EL (cell line): ENCODE data around the gene ZBTB16.

Source experiments
- DNase-seq: peaks from one replicate; pipeline ENCODE4 v3.0.0-alpha.2; 2016

The ZBTB16 gene

DNA sequence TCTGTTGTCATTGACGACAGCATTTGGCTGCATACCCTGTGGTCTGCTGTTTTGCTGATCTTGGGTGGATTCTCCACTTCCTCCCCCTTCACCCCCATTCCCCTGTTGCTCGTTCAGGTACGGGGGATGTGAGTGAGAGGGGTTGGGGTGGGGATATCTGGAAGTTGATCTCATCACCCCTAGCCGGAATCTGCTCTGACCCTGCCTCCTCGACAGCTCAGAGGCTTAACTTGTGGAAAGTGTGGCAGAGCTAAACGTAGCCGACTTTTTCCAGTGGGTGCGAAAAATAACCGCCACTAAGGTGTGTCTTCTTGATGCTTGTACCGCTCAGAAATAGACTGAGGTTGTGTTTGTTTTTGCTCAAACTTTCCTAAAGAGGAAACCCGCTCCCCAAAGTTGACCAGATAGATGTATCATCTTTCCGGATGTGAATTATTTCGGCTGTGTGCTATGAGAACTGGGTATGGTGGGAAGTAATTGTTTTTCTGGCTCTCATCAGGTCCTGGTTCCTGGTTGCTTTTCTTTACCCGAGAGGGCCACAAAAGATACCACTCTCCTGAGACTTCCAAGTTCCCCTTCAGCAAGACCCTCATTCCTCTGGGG, 6.6 kb downstream of the ZBTB16 start:
- DNase-seq: no peak

DNA sequence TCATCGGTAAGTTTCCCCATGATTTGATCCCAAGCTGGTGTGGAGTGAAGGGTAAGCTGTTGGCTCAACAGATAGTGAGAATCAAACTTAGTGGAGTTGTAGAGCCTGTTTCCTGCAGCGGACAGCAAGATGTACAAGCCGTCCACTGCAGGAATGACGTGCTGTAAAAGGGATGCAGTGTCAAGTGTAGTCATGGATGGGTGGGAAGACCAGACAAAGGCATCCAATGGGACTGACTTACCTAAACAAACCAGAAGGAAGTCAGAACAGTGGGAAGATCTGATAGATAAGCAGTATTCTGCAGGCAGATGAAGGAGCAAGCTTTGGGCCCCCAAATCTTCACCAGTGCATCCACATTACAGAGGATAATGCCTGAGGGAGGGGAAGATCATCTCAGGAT, 8.8 kb downstream of the ZBTB16 start:
- DNase-seq: no peak

DNA sequence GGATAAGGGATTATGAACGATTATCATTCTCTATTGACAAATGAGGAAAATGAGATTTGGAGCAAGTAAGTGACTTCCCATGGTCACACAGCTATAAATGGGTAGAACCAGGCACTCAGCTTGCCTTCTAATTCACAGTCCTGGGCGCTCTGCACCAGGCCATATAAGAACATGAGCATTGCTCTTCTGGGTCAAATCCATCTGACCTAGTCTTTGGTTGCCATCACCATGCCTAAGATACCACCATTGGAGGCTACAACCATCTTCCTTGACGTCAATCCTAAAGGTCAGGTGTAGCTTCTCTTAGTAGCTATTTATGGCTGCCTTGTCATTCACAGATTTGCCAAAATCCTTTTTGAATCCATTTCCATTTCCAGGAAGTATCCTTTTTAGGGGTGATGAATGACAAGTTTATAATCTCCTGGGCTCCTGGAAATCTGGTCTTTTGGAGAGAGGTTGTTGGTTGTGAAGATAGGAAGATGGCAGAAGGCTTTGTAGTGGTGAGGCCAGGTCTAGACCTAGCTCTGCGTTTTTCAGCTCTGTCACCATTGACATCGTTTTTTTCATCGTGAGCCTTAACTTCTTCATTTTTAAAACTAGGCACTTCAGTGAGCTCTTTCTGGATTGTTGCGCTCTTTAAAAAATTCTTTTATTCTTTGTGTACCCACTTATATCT, 11.1 kb downstream of the ZBTB16 start:
- DNase-seq: no peak

DNA sequence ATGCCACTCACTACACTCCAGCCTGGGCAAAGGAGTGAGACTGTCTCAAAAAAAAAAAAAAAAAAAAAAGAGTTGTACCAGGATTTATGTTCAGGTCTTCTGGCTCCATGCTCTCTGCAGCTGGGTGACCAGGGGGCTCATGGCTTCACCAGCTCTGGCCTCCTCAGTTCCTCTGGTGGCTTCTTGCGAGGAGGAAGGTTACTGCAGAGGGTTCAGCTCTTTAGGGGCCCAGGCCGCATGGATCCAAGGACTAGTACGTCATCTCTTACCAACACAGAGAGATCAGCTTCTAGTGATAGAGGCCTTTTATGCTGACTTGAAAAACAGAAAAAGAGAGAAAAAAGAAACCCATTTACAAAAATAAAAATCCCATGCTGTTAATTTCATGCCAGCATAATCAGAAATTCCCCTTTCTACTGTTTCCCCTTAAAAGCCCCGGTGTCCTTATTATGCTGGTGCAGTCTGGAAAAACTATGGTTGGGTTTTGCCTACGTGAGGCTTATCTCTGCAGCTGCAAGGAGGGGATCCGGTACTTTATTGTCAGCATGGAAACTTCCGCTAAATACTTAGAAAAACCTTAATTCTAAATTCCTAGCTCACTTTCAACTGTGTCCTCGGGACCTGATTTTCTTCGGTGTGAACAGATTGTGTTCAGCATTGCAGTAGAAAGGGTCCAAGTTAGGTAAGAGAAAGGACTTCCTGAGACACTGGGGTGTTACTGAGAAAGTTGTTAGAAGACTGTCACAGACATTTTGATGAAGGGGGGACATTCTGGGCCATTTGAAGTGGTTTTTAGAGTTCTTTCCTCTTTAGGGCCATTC, 13.7 kb downstream of the ZBTB16 start:
- DNase-seq: no peak

DNA sequence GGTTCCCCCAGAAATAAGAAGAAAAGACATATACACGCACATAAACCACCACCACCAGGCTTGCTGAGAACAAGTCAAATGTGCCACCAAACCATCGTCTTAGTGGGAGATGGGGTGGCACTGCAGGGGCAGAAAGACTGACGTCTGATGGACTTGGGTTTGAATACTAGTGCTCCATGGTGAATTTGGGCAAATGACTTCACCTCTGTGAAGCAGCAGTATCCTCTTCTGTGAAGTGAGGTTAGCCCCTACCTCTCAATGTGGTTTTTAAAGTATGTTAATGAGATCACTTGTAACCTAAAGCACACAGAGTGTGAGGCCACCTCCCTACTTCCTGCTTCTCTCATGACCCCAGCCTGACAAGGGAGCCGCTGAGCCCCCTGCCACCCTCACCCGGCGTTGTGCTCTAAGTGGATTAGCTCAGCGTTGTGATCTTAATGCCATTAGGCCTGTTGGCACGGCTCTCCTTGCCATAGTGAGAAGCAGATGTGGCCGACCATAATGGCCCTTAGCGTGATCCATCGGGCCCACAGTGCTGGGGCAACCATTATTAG, 14.4 kb downstream of the ZBTB16 start:
- DNase-seq: no peak

DNA sequence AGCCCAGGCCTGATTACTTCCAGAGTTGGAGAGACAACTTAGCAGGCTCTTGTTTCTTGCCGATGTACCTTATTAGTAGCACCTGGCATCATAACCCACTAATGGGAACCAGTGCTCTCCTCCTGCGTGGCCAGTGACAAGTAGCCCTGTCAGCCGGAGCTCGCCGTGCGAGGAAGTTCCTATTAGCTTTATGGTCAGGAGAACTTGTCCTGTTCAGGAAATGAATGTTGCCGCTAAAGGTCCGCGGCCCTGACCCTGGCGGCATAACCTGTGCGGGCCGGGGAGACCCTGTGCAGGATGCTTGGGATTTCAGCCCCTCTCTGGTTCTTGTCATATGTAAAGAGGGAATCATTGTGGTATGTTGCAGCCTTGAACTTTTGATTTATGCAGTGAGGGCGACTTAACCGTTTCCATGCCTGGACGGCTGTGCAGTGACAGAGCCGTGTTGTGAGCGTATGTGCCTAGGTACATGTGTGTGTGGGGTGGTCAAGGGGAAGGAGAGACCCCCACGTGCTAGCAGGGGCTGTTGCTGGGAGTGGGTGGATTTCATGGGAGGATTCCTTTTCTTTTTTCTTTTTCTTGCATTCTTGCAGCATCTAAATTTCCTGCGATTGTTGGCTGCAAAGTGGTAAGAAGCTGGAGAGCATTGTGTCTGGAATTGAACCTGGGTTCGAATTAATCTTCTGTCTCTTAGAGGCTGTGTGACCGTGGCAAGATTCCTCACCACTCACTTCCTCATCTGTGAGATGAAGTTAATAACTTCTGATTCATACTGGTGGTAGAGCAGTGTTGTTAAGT, 15.2 kb downstream of the ZBTB16 start:
- DNase-seq: no peak

DNA sequence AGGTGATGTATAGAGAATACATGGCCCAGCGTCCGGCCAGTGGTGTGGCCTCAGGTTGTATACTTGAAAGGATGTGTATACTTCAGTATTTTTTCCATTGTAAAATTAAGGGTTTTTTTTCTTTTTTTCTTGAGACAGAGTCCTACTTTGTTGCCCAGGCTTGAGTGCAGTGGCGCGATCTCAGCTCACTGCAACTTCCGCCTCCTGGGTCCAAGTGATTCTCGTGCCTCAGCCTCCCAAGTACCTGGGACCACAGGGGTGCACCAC, 15.8 kb downstream of the ZBTB16 start:
- DNase-seq: no peak

DNA sequence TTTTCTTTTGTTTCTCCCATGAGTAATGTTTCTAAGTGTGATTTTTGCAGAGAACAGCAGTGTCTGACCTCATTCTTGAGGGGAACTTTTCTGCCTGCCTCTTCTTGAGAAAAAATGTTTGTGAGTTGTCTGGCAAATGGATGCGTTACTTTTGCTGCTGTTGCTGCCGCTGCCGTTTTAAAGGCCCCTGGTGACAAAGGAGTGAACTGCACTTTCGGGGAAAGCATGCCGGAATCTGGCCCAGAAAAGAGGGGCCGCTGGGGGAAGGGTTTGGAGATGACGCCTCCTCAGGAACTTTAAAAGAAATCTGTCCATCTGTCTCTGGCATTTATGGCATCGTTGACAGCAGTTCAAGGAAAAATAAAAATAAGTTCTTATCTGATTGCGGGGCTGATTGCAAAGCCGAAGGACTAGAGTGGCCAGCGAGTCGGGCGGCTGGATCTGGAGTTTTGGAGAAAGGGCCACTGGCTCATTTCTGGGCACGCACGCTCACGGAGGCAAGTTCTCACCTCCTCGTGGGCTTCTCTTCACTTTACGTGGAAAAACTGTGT, 16.5 kb downstream of the ZBTB16 start:
- peak; percentile 28 for DNase-seq

DNA sequence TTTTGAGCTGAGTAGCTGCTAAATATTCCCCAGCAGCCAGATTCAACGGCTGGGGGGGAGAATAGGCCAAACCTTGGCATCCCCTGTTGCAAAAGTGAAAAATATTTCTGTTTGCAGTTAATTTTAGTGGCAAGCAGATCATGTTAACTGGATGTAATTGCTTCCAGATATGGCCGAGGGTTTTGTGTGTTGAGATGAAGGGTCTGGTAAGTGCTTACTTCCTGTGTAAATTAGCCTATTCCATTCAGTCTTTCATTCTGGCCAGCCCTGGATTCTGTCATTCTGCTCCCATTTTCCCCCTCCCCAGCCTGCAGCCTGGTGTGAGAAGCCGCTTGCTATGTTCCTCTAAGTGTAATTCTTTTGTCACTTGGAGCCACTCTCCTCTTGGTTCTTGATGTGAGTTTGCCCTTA, 17.4 kb downstream of the ZBTB16 start:
- no peak for DNase-seq

DNA sequence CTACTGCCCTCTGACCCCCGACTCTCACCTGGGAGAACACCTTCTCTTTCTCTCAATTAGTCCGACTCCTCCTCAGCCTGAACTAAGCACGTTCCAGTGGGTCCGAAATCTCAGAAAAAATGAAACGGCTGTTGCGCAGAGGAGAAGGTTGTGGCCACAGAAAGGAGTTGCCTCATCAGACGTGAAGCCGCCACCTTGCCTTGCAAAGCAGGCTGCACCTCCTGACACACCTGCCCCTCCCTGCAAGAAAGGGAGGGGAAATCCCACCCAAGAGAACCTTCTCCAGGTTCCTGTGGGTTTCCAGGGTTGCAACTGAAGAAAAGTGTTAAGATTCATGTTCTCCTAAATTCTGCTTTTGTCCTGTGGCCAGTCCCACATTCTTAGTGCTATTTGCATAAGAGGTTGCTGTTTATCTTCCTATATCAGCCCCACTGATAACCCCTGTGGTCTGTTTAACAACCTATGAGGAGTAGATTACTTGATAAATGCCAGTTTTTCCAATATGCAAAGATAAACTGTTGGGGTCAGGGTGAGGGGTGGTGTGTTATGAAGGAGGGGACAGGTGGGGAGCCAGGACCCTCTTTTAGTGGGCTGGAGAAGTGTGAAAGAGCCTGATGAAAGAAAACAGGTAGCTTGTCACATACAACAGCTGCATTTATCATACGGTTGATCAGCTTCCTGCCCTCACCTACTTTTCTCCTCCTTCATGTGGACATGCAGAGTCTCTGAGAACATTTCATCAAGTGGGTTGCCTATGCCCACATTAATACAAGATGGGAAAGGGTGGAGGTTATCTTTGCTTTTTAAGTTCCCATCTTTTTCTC, 18.2 kb downstream of the ZBTB16 start:
- DNase-seq: no peak

DNA sequence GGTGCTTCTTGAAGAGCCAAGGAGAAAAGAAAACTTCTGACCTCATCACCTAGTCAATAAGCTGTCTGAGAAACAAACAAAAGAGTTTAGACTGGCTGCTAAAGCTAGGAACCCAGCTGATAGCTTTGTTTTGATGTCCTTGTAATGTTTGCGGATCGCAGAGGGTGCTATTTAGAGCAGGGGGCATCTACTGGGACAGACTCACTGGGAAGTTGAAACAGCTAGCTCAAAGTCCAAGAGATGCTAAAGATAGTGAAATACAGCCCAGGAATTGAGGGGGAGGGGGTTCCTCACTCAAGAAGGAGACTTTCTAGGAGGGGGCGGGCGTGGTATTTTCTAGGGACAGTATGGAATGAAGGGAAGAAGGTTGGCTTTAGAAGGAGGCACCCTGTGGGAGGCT, 18.9 kb downstream of the ZBTB16 start:
- DNase-seq: no peak

DNA sequence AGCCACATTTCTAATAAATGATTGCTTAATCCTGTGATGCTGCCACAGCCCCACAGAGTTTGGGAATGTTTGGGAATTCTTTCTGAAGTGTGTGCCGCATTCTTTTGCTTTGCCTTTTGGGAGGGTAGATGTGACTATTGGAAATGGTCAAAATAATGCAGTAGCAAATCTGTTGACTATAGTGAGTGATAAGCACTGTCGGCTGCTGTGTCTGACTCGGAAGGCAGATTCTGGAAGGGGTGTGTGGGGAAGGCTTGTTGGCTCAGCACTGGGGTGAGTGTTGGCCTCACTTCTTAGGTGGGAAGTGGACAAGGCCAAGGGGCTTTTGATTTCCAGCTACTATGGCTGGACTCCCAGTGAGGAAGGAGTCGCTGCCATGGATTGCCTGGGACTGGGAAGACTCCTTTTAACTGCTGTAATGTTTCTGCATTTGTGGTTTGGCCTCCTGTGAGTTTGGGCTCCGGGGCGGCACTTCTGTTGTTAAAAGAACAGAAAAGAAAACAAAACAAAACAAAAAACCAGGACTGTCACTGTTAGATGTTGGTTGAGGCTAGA, 20.1 kb downstream of the ZBTB16 start:
- no peak for DNase-seq

DNA sequence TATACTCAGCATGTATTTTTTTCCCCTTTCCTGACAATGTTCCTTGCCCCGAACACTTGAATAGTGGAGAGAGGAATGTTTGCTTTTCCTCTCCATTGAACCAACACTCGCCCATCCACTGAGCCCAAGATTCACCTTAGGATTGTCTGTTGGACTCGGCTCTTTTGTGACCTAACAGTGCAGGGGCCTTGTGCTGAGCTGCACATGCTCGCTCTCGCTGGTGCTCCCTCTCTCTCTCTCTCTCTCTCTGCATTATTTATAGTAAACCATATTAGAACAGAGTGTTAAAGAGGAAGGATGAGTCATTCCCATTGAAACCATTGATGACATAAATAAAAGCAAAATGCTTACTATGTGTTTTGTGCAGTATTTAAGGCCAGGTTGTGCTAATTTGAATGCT, 20.7 kb downstream of the ZBTB16 start:
- DNase-seq: no peak

DNA sequence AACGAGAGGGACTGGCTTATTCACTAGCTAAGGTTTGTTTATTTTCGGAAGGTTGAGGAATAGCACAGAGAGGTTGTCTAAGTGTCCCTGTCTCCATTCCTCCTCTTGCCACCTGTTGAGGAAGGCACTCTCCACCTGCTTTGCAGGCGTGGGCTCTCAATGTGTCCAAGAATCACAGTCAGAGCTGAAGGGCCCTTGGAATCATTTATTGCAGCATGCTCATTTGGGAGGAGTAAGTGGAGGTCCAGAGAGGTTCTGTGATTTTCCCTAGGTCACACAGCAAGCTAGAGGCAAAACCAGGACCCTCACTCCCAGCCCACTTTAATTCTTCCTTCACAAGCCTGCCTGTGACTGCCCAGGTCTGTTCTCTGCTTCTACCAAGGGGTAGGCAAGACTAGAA, 21.3 kb downstream of the ZBTB16 start:
- no peak for DNase-seq

DNA sequence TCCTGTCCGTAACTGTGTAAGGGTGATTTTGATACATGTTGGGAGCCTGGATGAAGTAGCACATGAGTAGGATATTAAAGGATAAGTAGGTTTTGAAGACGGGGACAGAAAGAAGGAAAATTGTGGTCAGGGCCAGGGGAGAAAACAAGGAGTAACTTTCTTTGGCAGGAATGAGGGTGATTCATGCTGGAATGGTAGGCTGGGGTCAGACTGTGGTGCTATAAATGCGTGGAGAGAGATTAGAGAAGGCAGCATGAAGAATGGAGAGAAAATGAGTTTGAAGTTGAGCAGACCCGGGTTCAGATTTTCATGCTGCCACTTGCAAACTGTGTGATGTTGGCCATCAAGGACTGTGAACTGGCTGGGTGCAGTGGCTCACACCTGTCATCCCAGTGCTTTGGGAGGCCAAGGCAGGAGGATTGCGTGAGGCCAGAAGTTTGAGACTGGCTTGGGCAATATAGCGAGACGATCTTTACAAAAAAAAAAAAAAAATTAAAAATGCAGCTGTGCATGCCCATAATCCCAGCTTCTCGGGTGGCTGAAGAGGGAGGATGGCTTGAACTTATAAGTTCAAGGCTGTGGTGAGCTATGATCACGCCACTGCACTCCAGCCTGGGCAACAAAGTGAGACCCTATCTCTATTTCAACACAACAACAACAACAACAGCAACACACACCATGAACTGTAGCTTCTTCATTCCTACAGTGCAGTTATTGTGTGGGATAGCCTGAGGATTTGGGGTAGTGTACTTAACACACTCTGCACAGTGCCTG, 22.3 kb downstream of the ZBTB16 start:
- DNase-seq: no peak

DNA sequence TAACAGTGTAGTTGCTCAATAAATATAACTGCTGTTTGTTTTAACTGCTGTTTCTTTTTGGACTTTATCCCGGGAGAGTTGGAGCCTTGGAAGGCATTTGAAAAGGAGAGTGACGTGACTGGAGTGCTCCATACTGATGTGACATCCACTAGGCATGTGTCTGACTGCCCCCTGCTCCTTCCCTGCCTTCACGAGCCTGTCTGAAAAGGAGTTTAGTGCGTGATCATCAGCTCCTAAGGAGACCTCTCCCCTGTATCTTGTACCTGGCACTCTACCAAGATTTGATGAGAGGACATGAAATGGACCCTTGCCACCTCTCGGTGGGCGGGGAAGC, 22.9 kb downstream of the ZBTB16 start:
- no peak for DNase-seq

DNA sequence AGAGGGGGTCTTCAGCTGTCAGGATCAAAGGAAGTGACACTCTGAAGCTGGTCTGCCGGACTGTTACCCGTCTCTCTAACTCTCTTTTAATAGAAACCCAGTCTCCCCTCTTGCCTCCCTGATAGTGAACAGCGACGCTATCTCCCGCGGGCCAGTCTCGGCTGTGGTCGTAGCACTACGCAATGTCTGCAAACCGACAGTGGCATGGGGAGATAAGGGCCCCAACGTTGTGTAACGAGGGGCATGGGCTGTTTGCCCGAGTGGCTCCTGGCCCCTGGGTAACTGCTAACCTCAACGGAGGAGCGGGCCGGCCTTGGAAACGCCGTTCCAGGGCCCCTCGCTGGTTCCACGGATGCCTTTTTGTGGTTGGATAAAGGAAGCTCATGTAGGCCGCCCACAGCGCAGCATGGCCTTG, 23.3 kb downstream of the ZBTB16 start:
- no peak for DNase-seq

DNA sequence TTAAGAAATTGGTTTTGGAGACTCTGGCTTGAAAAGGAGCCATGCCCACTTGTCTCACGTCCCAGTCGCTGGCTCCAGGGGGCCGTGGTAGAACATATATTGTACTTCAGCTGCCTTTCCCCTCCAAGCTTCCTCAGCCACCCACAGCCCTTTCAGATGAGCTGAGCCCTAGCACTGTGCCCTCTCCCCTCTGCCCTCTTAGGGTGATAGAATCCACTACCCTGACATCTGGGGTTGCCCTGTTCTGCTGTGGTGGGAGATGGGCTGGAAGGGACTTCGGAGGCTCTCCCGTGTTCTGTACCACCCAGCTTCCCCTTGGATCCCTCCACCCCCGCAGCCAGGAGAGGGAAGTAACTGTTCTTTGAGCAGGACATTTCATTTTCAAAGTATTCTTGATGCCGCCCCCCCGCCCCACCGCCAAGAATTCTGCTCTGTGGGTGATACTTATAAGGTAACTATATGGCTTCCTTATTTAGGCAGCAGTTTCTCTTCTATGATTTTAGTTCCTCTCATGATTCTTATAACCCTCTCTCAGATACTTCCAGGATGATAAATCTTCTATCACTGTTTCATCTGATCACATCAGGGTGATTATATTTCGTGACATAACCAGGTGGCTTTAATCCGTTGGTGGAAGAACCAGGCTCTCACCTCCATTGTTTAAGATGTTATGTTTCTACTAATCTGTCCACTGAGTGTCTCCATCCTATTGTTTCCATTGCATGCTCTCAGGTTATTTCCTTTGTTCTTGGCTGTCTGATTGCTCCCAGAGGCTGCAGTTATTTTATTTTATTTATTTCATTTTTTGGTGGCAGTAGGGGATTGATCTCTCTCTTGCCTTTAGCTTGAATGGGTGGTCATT, 24.1 kb downstream of the ZBTB16 start:
- no peak for DNase-seq

DNA sequence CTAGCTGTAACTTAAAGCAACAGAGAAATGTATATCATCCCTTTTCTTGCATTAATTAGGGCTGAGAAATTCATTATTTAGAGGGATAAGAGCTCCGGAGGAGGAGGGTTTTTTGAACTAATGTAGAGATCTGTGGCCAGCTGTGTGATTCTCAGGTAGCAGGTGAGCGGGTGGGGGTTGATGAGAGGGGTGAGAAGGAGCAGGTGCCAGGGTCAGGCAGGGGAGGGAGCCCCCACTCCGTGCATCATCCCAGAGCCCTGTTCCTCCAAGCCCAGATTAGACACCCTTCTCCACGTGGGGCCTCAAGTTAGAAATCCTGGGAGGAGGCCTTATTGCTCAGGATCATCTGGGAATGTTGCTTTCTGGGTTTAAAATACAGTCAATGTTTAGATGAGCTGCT, 24.9 kb downstream of the ZBTB16 start:
- no peak for DNase-seq
